GM12878 (cell line): ENCODE data around the gene REV3L. TPM values are rescaled to one million over a fixed set of nuclear protein-coding genes. Genes with fewer than 3 reads are reported as not detected.
A peak's percentile ranks its signal among the peaks of the same experiment; 100 is the strongest.

Experiments
- ATAC-seq: fragments of 200-7000 bp; cut with Tn5 transposase; 3 replicates; pipeline ENCODE4 v1.9.1; 2020; ENCODE audit warnings: mild to moderate bottlenecking, moderate library complexity
- BruUV-seq: library from RNA; stranded (reverse); fragments of 400-500 nt; replicated peaks from 2 replicates; lab custom pipeline; 2021; lab: Mats Ljungman, UMichigan
- CTCF ChIA-PET: fragments of 300-600 bp; sonication (Branson Sonifier 250); formaldehyde crosslinking; extraction: SDS; loops from one replicate; lab custom pipeline; 2021; ENCODE audit warnings: inconsistent platforms; lab: Yijun Ruan, JAX
- POLR2A ChIA-PET: fragments of 350-600 bp; formaldehyde crosslinking; extraction: SDS; loops from one replicate; lab custom pipeline; 2021; ENCODE audit warnings: inconsistent platforms; lab: Charles Lee
- RAD21 ChIA-PET: fragments of 300-600 bp; sonication (Branson Sonifier 250); formaldehyde crosslinking; loops from one replicate; lab custom pipeline; 2023; ENCODE audit warnings: antibody characterized with exemption; ENCODE audit not compliant: unreplicated experiment; lab: Charles Lee
- SMC1A ChIA-PET: fragments of 300-600 bp; sonication (Branson Sonifier 250); formaldehyde crosslinking; loops from one replicate; lab custom pipeline; 2023; ENCODE audit not compliant: unreplicated experiment, uncharacterized antibody; lab: Charles Lee
- DNase-seq: peaks from one replicate; pipeline ENCODE4 v3.0.0-alpha.2; 2011; ENCODE audit warnings: low read depth, low spot score
- FAIRE-seq: peaks from 3 replicates; lab custom pipeline; 2011; peaks lifted over from hg19 to GRCh38; lab: Jason Lieb, UNC
- H2AFZ ChIP-seq: 2 replicates; pipeline ENCODE4 v1.6.0; 2011; ENCODE audit warnings: low read depth, low read length, control low read depth; ENCODE audit not compliant: control insufficient read depth
- H3K27ac ChIP-seq: 2 replicates; pipeline ENCODE4 v1.5.1; 2011; ENCODE audit warnings: control low read depth; ENCODE audit not compliant: control insufficient read depth, insufficient read depth
- H3K27me3 ChIP-seq, 2 experiments: replicated peaks in 1 of 2; 2 replicates each; pipeline versions ENCODE4 v1.6.0 to v1.6.1; 2011; ENCODE audit warnings: low read length in 1 of 2; ENCODE audit not compliant: control insufficient read depth in 2 of 2, insufficient read depth in 2 of 2
- H3K36me3 ChIP-seq, 2 experiments: 2 replicates each; pipeline ENCODE4 v1.5.1; 2011; ENCODE audit warnings: low read length in 1 of 2; ENCODE audit not compliant: control insufficient read depth in 2 of 2, insufficient read depth in 2 of 2
- H3K4me1 ChIP-seq: 2 replicates; pipeline ENCODE4 v1.6.1; 2011; ENCODE audit warnings: mild to moderate bottlenecking, low read length, moderate library complexity, mixed read lengths; ENCODE audit not compliant: control insufficient read depth, insufficient read depth
- H3K4me2 ChIP-seq: 2 replicates; pipeline ENCODE4 v1.6.0; 2011; ENCODE audit warnings: control low read depth; ENCODE audit not compliant: control insufficient read depth, insufficient read depth
- H3K4me3 ChIP-seq: fragments of 200-600 bp; sonication (generic); 2 replicates; pipeline ENCODE4 v1.5.1; 2016
- H3K79me2 ChIP-seq: 2 replicates; pipeline ENCODE4 v1.6.0; 2011; ENCODE audit warnings: low read length; ENCODE audit not compliant: control insufficient read depth, insufficient read depth
- H3K9ac ChIP-seq: 2 replicates; pipeline ENCODE4 v1.8.0; 2011; ENCODE audit warnings: low read length, control low read depth, mixed read lengths; ENCODE audit not compliant: control insufficient read depth, insufficient read depth
- H3K9me3 ChIP-seq: replicated peaks from 3 replicates; pipeline ENCODE4 v1.5.1; 2011; ENCODE audit warnings: mild to moderate bottlenecking, low read length; ENCODE audit not compliant: control insufficient read depth, insufficient read depth
- H4K20me1 ChIP-seq: 2 replicates; pipeline ENCODE4 v1.6.0; 2011; ENCODE audit not compliant: control insufficient read depth, insufficient read depth
- BACH1 ChIP-seq: fragments of 450-650 bp; IDR thresholded peaks from 2 replicates; pipeline ENCODE4 v1.6.1; 2017; ENCODE audit warnings: mild to moderate bottlenecking, borderline replicate concordance
- NR2F1 ChIP-seq: fragments of 450-650 bp; conservative IDR thresholded peaks from 2 replicates; pipeline ENCODE4 v1.6.1; 2017; ENCODE audit warnings: mild to moderate bottlenecking
- POLR2AphosphoS2 ChIP-seq: IDR thresholded peaks from 2 replicates; pipeline ENCODE4 v1.6.1; 2011; ENCODE audit warnings: low read depth, mild to moderate bottlenecking, low read length, improper control_type of control experiment, moderate library complexity
- SKIL ChIP-seq: fragments of 450-650 bp; IDR thresholded peaks from 2 replicates; pipeline ENCODE4 v1.6.1; 2017; ENCODE audit warnings: mild to moderate bottlenecking, low read depth, inconsistent platforms; ENCODE audit not compliant: poor library complexity, severe bottlenecking
- SMAD5 ChIP-seq: IDR thresholded peaks from 2 replicates; pipeline ENCODE4 v1.6.1; 2016; ENCODE audit warnings: antibody characterized with exemption, low read depth
- SREBF2 ChIP-seq: IDR thresholded peaks from 2 replicates; pipeline ENCODE4 v1.6.1; 2012; ENCODE audit warnings: mild to moderate bottlenecking, low read length
- STAT3 ChIP-seq: IDR thresholded peaks from 2 replicates; pipeline ENCODE4 v1.6.1; 2011; ENCODE audit warnings: low read depth, low read length, improper control_type of control experiment
- TAF1 ChIP-seq: IDR thresholded peaks from 2 replicates; pipeline ENCODE4 v1.6.1; 2011; ENCODE audit warnings: mild to moderate bottlenecking, low read depth, low read length, borderline replicate concordance
- TBL1XR1 ChIP-seq: IDR thresholded peaks from 2 replicates; pipeline ENCODE4 v1.6.1; 2012; ENCODE audit warnings: low read depth, low read length, improper control_type of control experiment
- WGBS: methylation state at CpG from one replicate; pipeline ENCODE4 v1.1.6; 2016; ENCODE audit warnings: low lambda C conversion rate; ENCODE audit not compliant: insufficient replicate concordance, insufficient coverage; ENCODE audit errors: missing lambda C conversion rate; 5-methylcytosine and 5-hydroxymethylcytosine counted together
- in situ Hi-C: fragments of 300-500 bp; cut with MboI; formaldehyde crosslinking; loops from 9 replicates; pipeline ENCODE4 v1.14.3; 2018; ENCODE audit warnings: mixed read lengths
- intact Hi-C: fragments of 100-400 bp; cut with micrococcal nuclease; formaldehyde crosslinking; loops from one replicate; pipeline ENCODE4 v1.14.2; 2022; ENCODE audit not compliant: unreplicated experiment
- polyA plus RNA-seq, 11 experiments: library from polyadenylated mRNA; depleted of rRNA in 4 of 11; unstranded in 6 of 11; stranded (reverse) in 5 of 11; fragments of >200 nt; fragmentation: Nextera tagmentation in 4 of 11; fragmentation: Illumina TruSeq in 1 of 11; extraction: Ambion mirVana in 4 of 11; extraction: Trizol in 1 of 11; gene quantifications; 1 replicate in 1 of 11; 2 replicates in 10 of 11; pipeline versions ENCODE4 v1.2.1 to v1.2.3, GENCODE V29; 2011 to 2016; ENCODE audit warnings: inconsistent platforms in 2 of 11, missing spikeins in 2 of 11, low read depth in 1 of 11
- total RNA-seq, 4 experiments: library from RNA; depleted of rRNA in 3 of 4; stranded (reverse); fragments of >200 nt in 3 of 4; fragmentation: Illumina TruSeq in 1 of 4; extraction: Trizol in 1 of 4; gene quantifications; 2 replicates each; pipeline versions ENCODE4 v1.2.1 to v1.2.3, GENCODE V29; 2013 to 2021

The REV3L gene
- total and polyA plus RNA-seq, 10 of the 15 experiments (the other 5 are each of a cell fraction or from before 2014, with no cell fraction given): 7.6 to 33.6 (median 21.5) TPM

- H3K79me2 ChIP-seq: no peaks in the 10 kb centered on the region
- no peak overlapping the region for H3K4me3 ChIP-seq
- ChIA-PET SMC1A (interaction anchor here (1.3 kb wide), 1 partner anchor 100 kb away, joined by 3 read pairs; a partner anchor contains a TSS), CTCF (interaction anchor here (0.7 to 3.8 kb wide), 3 partner anchors 8 to 120 kb away, joined by 3 to 23 read pairs (median 4); no protein-coding TSS in a partner anchor), RAD21 (interaction anchor here (0.6 to 2.3 kb wide), 4 partner anchors 20 to 100 kb away, joined by 3 to 7 read pairs (median 3); a partner anchor contains a TSS), POLR2A (interaction anchor here (0.6 kb wide), 1 partner anchor 349 kb away, joined by 3 read pairs; no protein-coding TSS in a partner anchor)
- BruUV-seq: no TSS peak
- no peak overlapping the region for H3K9ac ChIP-seq
- no peaks in the 10 kb centered on the region for H3K9me3 ChIP-seq
- intact Hi-C loops (no loop called here), in situ Hi-C loops (no loop called here)
- DNase-seq (no peak), ATAC-seq (peak; percentile 29), FAIRE-seq (no peak)
- no peak overlapping the region for H3K27ac ChIP-seq
- no peaks in the 10 kb centered on the region for H3K27me3 ChIP-seq
- H3K4me1 ChIP-seq: no peaks in the 10 kb centered on the region
- H3K4me2 ChIP-seq: no peak overlapping the region
- 96% methylated on average over 1 of the region's 1 CpG for WGBS
- no peaks in the 10 kb centered on the region for H4K20me1 ChIP-seq
- TF ChIP-seq POLR2AphosphoS2 (no peak), BACH1 (no peak), STAT3 (no peak), TBL1XR1 (no peak), SREBF2 (no peak), NR2F1 (no peak), SMAD5 (no peak), TAF1 (no peak), SKIL (no peak)
- H3K36me3 ChIP-seq: peaks cover 0 to 3% of the 10 kb centered on the region in 2 experiments; a peak in 1 of 4 replicates
- no peak overlapping the region for H2AFZ ChIP-seq
Observed at GRCh38 chr6:111358454-111358853, 124.6 kb downstream of the REV3L start.
